Measurements from ENCODE around the gene ADORA1.

ADORA1 gene

GRCh38 chr1:203095061-203095690 lies 32.4 kb upstream of the ADORA1 start:
- FAIRE-seq, result no peak

DNA sequence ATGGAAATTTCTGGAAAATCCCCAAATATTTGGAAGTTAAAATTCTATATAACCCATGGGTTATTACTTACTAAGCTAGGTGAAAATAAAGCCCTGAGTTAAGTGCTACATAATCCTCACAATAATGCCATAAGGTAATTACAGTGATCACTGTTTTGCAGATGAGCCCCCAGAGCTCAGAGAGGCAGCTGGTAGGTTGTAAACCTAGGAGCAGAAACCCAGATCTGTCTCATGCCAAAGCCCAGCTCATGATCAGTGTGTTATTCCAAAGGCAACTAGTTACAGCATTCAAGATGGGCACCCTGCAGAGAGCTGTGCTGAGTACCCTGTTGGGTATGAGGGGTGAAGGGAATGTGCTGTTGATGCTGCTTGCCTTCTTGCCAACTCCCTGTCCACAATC lies 31.0 kb upstream of the ADORA1 start:
- FAIRE-seq, result no peak

DNA sequence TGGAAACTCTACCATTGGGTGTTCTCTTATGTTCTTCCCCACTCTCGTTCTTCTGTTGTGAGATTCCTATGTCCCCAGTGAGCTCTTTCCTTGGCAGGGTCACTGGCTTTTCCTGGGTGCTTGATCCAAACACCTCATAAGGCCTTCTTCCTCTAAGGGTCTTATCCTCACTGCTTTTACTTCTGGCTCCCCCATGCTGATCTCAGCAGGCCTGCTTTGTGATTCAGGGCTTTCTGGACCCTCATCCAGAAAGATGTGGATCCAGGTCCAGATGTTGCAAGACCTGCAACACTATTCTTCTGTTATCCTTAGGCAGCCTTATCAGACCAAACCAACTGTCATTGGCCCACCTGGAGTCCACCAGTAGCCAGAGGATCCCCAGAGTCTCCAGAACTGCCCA lies 30.5 kb upstream of the ADORA1 start:
- FAIRE-seq, result no peak

GRCh38 chr1:203098445-203098844 lies 29.1 kb upstream of the ADORA1 start:
- no peak for FAIRE-seq

DNA sequence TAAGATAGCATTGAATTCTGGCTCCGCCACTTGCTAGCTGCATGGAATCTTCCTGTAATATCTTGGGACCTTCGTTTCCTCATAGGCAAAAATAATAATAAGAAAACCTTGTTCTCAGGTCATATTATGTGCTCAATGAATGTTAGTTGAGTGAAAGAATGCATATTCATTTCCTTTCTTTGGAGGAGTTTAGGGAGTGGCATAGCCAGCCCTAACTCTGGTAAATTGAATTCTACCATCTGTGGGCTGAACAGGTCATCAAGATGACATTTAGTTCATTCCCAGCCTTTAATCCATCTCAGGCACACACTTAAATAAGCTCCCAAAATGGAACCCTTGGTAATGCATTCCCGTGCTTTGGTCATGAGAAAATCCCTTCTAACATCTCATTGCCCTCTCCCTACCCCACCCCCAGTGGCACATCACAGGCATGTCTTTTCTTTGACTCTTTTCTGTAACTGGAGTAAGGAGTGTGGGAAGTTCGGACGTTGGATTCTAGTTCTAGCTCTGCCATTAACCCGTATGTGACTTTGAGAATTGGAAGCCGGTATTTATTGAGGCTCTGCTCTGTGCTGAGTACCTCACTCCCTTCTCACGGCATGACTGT lies 28.5 kb upstream of the ADORA1 start:
- no peak for FAIRE-seq

DNA sequence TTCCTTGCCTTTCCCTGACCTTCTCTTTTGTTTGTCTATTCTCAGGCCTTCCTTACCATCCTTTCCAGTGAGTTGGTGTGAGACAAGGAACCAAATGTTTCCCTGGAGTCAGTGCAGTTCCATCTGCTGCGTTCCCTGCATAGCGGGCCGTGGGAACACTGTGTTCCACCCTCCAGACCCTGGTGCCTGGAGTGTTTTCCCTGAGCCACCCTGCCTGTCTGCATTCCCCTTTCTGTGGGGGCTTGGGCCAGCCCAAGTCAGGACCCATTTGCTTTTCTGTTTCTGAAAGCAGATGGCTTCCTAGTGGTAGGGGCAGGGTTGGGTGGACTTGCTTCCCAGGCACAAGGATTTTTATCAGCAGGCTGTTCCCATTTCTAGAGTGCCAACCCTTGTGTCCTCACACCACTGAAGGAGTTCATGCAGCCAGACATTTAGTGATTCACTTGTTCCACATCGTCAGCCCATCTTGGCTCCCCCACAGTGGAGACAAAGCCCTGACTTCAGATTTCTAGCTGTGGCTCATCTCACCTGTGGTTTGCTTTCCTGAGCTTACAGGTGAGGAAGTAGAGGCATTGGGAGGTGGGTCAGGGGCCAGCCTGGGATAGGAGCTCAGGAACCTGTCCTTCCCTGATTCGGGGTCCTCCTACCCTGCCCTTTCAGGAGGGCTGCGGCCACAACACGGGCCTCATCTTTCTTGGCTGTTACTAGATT lies 27.6 kb upstream of the ADORA1 start:
- no peak for FAIRE-seq

- no peak for FAIRE-seq
Observed at GRCh38 chr1:203100516-203100869, 27.0 kb upstream of the ADORA1 start.

- no peak for FAIRE-seq
Observed at GRCh38 chr1:203101813-203102634, 25.5 kb upstream of the ADORA1 start.

DNA sequence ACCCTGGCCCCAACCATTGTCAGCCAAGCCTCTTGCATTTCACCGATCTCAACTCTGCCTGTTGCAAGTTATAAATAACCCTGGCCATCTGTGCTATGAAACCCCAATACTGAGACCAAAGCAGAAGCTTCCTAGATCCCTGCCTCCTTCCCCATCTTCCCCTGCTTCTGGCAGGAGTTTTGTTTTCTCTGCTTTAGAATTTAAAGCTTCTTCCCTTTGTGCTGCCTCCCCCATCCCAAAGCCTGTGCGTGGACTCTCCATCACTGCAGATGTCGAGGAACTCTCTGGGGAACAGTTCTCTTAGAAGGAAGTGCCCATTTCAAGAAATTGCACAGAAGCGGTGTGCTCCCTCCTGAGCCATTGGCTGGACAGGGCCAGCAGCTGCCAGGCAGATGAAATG lies 24.3 kb upstream of the ADORA1 start:
- no peak for FAIRE-seq

DNA sequence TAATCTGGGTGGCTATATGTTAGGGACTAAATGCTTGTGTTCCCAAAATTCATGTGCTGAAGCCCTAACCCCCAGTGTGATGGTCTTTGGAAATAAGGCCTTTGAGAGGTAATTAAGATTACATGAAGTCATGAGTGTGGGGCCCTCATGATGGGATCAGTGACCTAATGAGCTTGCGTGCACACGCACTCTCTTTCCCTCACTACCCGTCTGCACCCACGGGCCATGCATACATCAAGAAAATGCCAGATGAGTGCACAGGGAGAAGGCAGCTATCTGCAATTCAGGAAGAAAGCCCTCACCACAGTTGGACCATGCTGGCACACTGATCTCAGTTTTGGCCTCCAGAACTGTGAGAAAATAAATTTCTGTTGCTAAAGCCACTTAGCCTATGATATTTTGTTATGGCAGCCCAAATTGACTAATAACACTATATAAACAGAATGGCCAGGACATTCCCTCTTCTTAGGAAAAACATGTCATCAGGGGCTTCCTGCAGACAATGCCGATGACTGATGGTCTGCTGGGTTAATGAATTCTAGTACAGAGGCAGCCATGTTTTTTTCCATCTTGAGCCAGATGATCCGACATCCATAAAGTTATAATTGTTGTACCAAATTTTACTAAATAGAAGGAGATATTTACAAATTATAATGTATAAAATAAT lies 23.6 kb upstream of the ADORA1 start:
- no peak for FAIRE-seq

DNA sequence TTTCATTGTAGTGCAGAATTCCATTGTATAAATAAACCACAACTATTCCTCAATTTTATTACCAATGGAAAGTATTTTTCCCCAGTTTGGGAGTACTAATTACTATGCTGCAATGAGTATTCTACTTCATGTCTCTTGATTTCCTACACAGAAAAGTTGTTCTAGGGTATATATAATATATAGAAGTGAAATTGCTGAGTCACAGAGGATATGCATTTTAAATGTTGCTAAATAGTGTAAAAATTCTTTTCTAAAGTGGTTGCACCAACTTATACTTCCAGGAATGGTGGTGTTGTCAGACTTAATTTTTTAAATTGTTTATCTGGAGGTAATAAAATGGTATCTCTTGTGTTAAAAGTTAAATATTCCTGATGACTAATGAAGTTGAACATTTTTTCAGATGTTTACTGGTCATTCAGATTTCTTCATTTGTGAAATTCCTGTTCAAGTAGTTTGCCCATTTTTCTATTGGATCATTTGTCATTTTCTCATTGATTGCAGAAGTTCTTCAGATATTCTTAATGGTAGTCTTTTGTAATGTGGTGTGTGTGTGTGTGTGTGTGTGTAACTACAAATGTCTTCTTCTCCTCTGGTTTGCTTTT lies 22.6 kb upstream of the ADORA1 start:
- FAIRE-seq, result no peak

DNA sequence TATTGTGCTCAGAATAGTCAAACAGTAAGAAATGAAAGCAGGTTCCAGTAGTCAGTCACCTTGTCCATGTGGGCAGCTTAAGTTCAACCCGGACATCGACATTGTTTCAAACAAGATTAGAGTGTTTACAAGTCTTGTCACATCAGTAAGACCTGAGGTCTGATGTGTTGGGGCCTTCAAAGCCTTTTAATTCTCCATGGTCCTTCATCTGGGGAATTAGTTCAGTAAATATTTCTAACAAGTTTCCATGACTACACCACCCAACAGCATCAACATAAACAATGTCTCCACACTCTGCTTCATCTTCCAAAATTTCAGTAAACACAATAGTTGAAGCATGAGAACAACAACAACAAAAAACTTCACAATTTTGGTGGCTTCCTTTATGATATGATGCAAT lies 15.1 kb upstream of the ADORA1 start:
- no peak for FAIRE-seq

GRCh38 chr1:203113308-203113707 lies 14.2 kb upstream of the ADORA1 start:
- no peak for FAIRE-seq

- no peak for FAIRE-seq
Observed at GRCh38 chr1:203114202-203114601, 13.3 kb upstream of the ADORA1 start.

- no peak for FAIRE-seq
Observed at GRCh38 chr1:203116091-203116820, 11.3 kb upstream of the ADORA1 start.

DNA sequence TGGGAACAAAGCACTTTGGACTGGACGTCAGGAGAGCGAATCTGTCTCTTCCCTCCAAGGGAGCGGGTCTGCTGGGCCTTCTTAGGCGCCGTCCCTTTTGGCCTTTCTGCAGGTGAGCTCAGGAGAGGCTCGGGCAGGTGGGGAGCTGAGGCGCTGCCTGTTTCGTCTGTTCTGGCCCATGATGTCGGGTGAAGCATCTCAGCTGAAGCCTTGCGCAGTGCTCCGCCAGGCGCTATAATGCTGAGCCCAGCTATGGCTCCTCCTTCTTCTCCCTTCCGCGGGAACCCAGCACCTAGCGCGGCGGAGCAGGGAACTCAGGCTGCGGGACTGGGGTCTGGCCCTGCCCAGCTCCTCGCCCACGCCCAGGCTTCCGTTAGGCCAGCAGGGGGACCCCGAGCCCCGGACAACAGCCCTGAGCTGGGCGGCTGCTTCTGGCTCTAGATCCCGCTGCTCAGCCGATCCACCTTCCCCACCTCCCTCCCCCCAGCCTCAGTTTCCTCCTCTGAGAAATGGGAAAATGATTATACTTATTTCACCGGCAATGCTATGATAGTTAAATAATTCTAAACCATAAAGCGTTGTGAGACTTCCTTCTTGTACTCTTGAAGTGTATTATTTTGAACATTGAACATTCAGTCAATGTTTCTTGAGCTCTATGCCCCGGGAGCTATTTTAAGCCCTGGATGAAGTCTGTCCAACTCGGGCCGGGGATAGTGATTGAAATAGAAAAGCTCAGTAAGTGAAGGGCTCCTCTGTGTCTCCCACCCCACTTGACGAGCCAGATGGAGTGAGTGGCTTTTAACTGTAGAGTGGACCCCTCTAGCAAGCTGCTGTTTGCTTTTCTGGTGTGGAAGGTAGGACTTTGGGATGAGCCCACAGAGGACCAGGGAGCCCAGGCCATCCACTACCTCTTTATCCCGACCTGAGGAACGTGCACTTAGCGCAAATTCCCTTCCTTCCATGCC lies 9.6 kb upstream of the ADORA1 start:
- no peak for FAIRE-seq

- FAIRE-seq, result no peak
Observed at GRCh38 chr1:203120325-203121153, 7.0 kb upstream of the ADORA1 start.

- FAIRE-seq, result no peak
Observed at GRCh38 chr1:203121186-203122015, 6.1 kb upstream of the ADORA1 start.

GRCh38 chr1:203122159-203122558 lies 5.4 kb upstream of the ADORA1 start:
- FAIRE-seq, result no peak
